AG04450 (cell line): ENCODE data around the gene MSI2. TPM values are rescaled to one million over a fixed set of nuclear protein-coding genes. Genes with fewer than 3 reads are reported as not detected.

Experiments
- CTCF ChIA-PET: fragments of 300-600, 350-600 bp; formaldehyde crosslinking; extraction: SDS; loops from one replicate; lab custom pipeline; 2022; ENCODE audit warnings: antibody characterized with exemption, inconsistent platforms; lab: Charles Lee
- POLR2A ChIA-PET: fragments of 350-600 bp; formaldehyde crosslinking; extraction: SDS; loops from one replicate; lab custom pipeline; 2021; ENCODE audit warnings: antibody characterized with exemption, inconsistent platforms; lab: Yijun Ruan, JAX
- DNase-seq: peaks from one replicate; pipeline ENCODE4 v3.0.0-alpha.2; 2011; ENCODE audit warnings: low read depth, low spot score
- H3K27ac ChIP-seq: one replicate; pipeline ENCODE4 v1.5.1; 2012; ENCODE audit warnings: low read depth, low read length, control low read depth
- H3K27me3 ChIP-seq: one replicate; pipeline ENCODE4 v1.6.0; 2012; ENCODE audit warnings: low read length; ENCODE audit not compliant: control insufficient read depth, insufficient read depth
- H3K4me3 ChIP-seq: 2 replicates; pipeline ENCODE4 v1.5.1; 2011; ENCODE audit warnings: mild to moderate bottlenecking, low read depth, low read length, control low read depth
- H3K9me3 ChIP-seq: 2 replicates; pipeline ENCODE4 v1.5.1; 2012; ENCODE audit warnings: low read length; ENCODE audit not compliant: control insufficient read depth, insufficient read depth
- polyA plus RNA-seq: library from polyadenylated mRNA; depleted of rRNA; stranded (reverse); fragments of >200 nt; gene quantifications from 2 replicates; pipeline ENCODE4 v1.2.3, GENCODE V29; 2011
- TF ChIP-seq, protein P1 (sequence below): IDR thresholded peaks from 2 replicates; pipeline ENCODE4 v1.5.1; 2011; ENCODE audit warnings: low read depth, low read length, control low read depth, inconsistent platforms

Gene MSI2
- polyA plus RNA-seq, 1 experiment = 26.2 TPM

DNA sequence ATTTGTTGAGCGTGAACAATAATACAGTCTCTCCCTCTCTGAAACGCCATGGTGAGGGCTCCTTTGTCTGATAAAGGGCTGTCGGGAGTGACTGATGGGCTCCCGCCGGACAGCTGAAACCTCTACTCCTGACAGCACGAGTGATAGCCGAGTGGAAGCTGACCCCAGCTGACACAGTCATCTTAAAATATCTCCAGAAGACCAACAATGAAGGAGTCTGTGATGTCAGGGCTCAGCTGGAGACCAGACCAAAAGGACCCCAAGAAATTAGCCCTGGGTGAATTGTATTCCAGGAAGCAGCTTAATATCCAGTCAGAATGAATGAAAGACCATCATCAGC is 466.4 kb downstream of the MSI2 start:
- TF ChIP-seq, protein P1, sequence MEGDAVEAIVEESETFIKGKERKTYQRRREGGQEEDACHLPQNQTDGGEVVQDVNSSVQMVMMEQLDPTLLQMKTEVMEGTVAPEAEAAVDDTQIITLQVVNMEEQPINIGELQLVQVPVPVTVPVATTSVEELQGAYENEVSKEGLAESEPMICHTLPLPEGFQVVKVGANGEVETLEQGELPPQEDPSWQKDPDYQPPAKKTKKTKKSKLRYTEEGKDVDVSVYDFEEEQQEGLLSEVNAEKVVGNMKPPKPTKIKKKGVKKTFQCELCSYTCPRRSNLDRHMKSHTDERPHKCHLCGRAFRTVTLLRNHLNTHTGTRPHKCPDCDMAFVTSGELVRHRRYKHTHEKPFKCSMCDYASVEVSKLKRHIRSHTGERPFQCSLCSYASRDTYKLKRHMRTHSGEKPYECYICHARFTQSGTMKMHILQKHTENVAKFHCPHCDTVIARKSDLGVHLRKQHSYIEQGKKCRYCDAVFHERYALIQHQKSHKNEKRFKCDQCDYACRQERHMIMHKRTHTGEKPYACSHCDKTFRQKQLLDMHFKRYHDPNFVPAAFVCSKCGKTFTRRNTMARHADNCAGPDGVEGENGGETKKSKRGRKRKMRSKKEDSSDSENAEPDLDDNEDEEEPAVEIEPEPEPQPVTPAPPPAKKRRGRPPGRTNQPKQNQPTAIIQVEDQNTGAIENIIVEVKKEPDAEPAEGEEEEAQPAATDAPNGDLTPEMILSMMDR = no peak
- no peak for DNase-seq
- no peaks in the 10 kb centered on the region for H3K9me3 ChIP-seq
- peaks cover 11% of the 10 kb centered on the region for H3K27me3 ChIP-seq
- POLR2A ChIA-PET = no interaction called here
- no peak overlapping the region for H3K27ac ChIP-seq
- H3K4me3 ChIP-seq = no peak overlapping the region
- CTCF ChIA-PET = interaction anchor here (1.1 kb wide), 2 partner anchors 110 to 480 kb away, joined by 3 read pairs; no protein-coding TSS in a partner anchor

DNA sequence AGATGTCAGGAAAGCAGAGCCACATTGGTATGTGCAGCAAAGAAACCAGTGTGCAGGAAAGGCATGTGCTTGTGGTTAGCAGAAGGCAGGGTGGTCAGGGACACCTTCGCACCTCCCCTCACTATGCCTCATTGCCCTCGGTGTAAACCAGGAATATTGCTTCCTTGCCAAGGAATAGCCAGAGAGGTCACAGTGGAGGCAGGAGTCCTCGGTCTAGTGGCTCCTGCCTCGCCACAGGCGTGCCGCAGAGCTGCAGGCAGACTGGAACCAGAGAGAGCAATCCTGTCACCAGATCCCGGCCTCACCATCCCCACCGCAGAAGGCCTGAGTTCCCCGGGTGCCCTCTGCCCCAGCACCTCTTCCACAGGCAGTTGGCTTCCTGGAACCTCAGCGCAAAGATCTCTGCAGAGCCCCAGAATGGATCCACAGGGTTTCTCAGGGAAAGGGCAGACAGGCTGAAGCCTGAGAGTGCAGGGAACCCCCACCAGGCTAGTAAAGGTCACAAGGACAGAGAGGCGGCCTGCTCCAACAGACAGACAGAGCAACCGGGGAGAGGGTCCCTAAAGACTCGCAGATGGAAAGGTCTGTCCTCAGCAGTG is 467.2 kb downstream of the MSI2 start:
- CTCF ChIA-PET = interaction anchor here (1.1 to 1.5 kb wide), 2 partner anchors 51 to 481 kb away, joined by 3 to 4 read pairs; no protein-coding TSS in a partner anchor
- DNase-seq = no peak
- Histone ChIP-seq H3K4me3 (no peak overlapping the region), H3K9me3 (no peaks in the 10 kb centered on the region), H3K27ac (no peak overlapping the region), H3K27me3 (peaks cover 13% of the 10 kb centered on the region)
- TF ChIP-seq, protein P1 = no peak
- POLR2A ChIA-PET = no interaction called here

DNA sequence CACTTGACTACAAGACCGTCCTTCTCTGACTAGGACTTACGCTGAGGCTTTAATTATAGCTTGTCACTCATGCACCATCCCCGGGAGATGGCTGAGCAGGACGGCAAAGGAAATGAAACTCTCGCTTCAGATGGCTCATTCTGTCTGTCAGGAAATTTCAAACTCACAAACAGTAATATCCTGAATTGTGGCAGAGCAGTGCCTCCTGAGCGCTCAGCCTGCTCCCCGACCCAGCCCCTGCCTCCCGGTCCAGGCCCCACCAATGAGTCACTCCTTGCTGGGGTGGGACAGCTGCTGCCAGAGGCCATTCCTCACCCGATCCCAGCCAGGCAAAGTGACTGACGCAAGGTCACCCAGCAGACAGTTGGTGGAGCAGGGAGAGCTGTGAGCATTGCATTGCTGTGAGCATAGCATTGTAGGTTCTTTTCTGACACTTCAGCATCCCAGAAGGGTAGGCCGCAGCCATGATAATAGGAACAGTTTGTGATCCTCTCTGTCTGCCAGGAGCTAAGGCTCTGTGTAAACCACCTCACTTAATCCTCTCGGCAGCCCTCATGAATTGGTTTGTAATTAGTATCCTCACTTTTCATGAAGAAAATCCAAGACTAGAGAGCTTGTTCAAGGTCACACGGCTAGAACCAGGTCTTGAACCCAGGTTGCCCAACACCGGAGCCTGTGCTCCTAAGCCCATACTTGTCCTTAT is 467.9 kb downstream of the MSI2 start:
- TF ChIP-seq, protein P1 = no peak
- Histone ChIP-seq H3K4me3 (no peak overlapping the region), H3K27me3 (peaks cover 14% of the 10 kb centered on the region), H3K9me3 (no peaks in the 10 kb centered on the region), H3K27ac (no peak overlapping the region)
- CTCF ChIA-PET = interaction anchor here (1.2 to 1.5 kb wide), 2 partner anchors 52 to 126 kb away, joined by 3 to 4 read pairs; no protein-coding TSS in a partner anchor
- DNase-seq = no peak
- POLR2A ChIA-PET = no interaction called here

DNA sequence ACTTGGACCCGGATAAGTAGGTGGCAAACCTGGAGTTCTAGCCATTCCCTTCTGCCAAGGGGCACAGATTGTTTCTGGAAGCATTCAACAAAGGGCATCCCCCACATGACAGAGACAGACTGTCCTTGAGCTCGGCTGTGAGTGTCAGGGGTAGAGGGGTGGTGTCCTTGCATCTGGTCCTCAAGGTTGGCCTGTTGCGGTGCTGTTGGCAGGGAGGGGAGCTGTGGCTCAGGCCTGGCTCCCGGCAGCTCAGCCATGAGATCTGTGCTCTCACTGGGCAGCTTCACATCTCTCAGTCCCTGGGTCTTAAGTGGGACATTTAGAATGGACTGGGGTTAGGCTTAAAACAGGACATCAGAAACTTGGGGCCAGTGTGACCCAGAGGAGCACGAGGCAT is 468.4 kb downstream of the MSI2 start:
- Histone ChIP-seq H3K27me3 (peaks cover 15% of the 10 kb centered on the region), H3K27ac (no peak overlapping the region), H3K9me3 (no peaks in the 10 kb centered on the region), H3K4me3 (no peak overlapping the region)
- ChIA-PET POLR2A (no interaction called here), CTCF (interaction anchor here (1.2 to 1.5 kb wide), 2 partner anchors 52 to 126 kb away, joined by 3 to 4 read pairs; no protein-coding TSS in a partner anchor)
- TF ChIP-seq, protein P1 = no peak
- no peak for DNase-seq

DNA sequence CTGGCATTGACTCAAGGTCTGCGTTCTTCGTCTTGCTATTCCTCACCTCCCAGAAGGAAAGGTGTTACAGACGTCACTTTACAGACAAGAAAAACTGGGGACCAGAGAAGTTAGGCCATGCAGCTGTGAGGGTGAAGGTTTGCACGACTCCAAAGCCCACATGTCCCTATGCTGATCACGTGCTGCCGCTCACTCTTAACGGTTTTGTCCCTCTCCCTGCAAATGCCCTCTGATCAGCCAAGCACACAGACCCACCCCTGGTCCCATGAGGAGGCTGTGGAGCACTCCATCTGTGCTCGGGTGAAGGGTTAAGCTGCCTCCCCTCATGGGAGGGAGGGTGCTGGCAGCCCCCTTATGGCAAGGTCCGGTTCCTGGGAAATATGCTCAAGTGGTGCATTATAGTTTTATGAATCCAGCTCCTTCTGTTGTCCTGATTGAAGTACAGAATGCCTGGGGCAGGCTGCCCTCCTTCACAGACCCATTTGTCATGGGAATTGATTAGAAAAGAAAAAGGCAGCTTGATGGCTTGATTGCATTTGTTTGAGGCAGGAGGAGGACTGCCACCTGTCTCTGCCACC is 470.0 kb downstream of the MSI2 start:
- Histone ChIP-seq H3K9me3 (no peaks in the 10 kb centered on the region), H3K4me3 (no peak overlapping the region), H3K27me3 (peaks cover 17% of the 10 kb centered on the region), H3K27ac (no peak overlapping the region)
- ChIA-PET POLR2A (no interaction called here), CTCF (no interaction called here)
- no peak for DNase-seq
- TF ChIP-seq, protein P1 = no peak
